ENCODE measurements around the gene SFXN3. TPM values are rescaled to one million over a fixed set of nuclear protein-coding genes. Genes with fewer than 3 reads are reported as not detected.

SFXN3 gene
- total RNA-seq, 1 experiment from 2014 or later: 8.5 TPM

GRCh38 chr10:101047961-101048892, 17.2 kb downstream of the SFXN3 start:
- H3K9me3 ChIP-seq (ENCODE audit: low read length): no peaks in the 10 kb centered on the region
- peaks cover 20% of the 10 kb centered on the region for H3K4me1 ChIP-seq (ENCODE audit: low read length)
- H3K79me2 ChIP-seq (ENCODE audit: low read length): no peaks in the 10 kb centered on the region
- no peaks in the 10 kb centered on the region for H3K36me3 ChIP-seq (ENCODE audit: insufficient read depth, low read length)
- DNase-seq: no peak
- H4K20me1 ChIP-seq (ENCODE audit: insufficient read depth, low read depth, low read length): no peaks in the 10 kb centered on the region
- H3K9me2 ChIP-seq (replicated peaks; ENCODE audit: insufficient read depth, low read length): no peaks in the 10 kb centered on the region
- no peak overlapping the region for H3K4me3 ChIP-seq (ENCODE audit: low read length)
- H3K27me3 ChIP-seq (ENCODE audit: low read length): no peaks in the 10 kb centered on the region
- no peak overlapping the region for H3K9ac ChIP-seq (ENCODE audit: low read length)
- no peak overlapping the region for H3K4me2 ChIP-seq (ENCODE audit: low read depth, low read length, poor library complexity, severe bottlenecking)
- no peak overlapping the region for H3K27ac ChIP-seq (ENCODE audit: low read length)
- H2AFZ ChIP-seq (ENCODE audit: low read length): no peak overlapping the region

GRCh38 chr10:101050208-101051069, 19.4 kb downstream of the SFXN3 start:
- Histone ChIP-seq H3K4me2 (ENCODE audit: low read depth, low read length, poor library complexity, severe bottlenecking) (peak overlapping the region; percentile 78), H3K79me2 (ENCODE audit: low read length) (no peaks in the 10 kb centered on the region), H3K27me3 (ENCODE audit: low read length) (no peaks in the 10 kb centered on the region), H3K27ac (ENCODE audit: low read length) (no peak overlapping the region), H3K9ac (ENCODE audit: low read length) (peak overlapping the region; percentile 68), H2AFZ (ENCODE audit: low read length) (peak overlapping the region; percentile 96), H4K20me1 (ENCODE audit: insufficient read depth, low read depth, low read length) (no peaks in the 10 kb centered on the region), H3K36me3 (ENCODE audit: insufficient read depth, low read length) (no peaks in the 10 kb centered on the region), H3K9me2 (replicated peaks; ENCODE audit: insufficient read depth, low read length) (no peaks in the 10 kb centered on the region), H3K9me3 (ENCODE audit: low read length) (no peaks in the 10 kb centered on the region), H3K4me3 (ENCODE audit: low read length) (peak overlapping the region; percentile 69), H3K4me1 (ENCODE audit: low read length) (peaks cover 14% of the 10 kb centered on the region)
- DNase-seq: peak; percentile 93

- Histone ChIP-seq H4K20me1 (ENCODE audit: insufficient read depth, low read depth, low read length) (no peaks in the 10 kb centered on the region), H2AFZ (ENCODE audit: low read length) (no peak overlapping the region)
Observed at GRCh38 chr10:101052285-101052684, 21.3 kb downstream of the SFXN3 start.

GRCh38 chr10:101053516-101053915, 22.5 kb downstream of the SFXN3 start:
- H3K27ac ChIP-seq (ENCODE audit: low read length): no peak overlapping the region
- no peak overlapping the region for H3K4me3 ChIP-seq (ENCODE audit: low read length)
- H4K20me1 ChIP-seq (ENCODE audit: insufficient read depth, low read depth, low read length): no peaks in the 10 kb centered on the region
- no peaks in the 10 kb centered on the region for H3K9me2 ChIP-seq (replicated peaks; ENCODE audit: insufficient read depth, low read length)
- H3K9ac ChIP-seq (ENCODE audit: low read length): no peak overlapping the region
- peaks cover 16% of the 10 kb centered on the region for H3K79me2 ChIP-seq (ENCODE audit: low read length)
- H3K36me3 ChIP-seq (ENCODE audit: insufficient read depth, low read length): no peaks in the 10 kb centered on the region
- no peaks in the 10 kb centered on the region for H3K27me3 ChIP-seq (ENCODE audit: low read length)
- no peak overlapping the region for H3K4me2 ChIP-seq (ENCODE audit: low read depth, low read length, poor library complexity, severe bottlenecking)
- no peak overlapping the region for H2AFZ ChIP-seq (ENCODE audit: low read length)
- DNase-seq: no peak
- peaks cover 22% of the 10 kb centered on the region for H3K4me1 ChIP-seq (ENCODE audit: low read length)
- no peaks in the 10 kb centered on the region for H3K9me3 ChIP-seq (ENCODE audit: low read length)

More at GRCh38 chr10:101052285-101052684, 21.3 kb downstream of the SFXN3 start:
- DNase-seq: no peak
- Histone ChIP-seq H3K79me2 (ENCODE audit: low read length) (peaks cover 6% of the 10 kb centered on the region), H3K4me3 (ENCODE audit: low read length) (no peak overlapping the region), H3K27ac (ENCODE audit: low read length) (no peak overlapping the region), H3K9me3 (ENCODE audit: low read length) (no peaks in the 10 kb centered on the region), H3K27me3 (ENCODE audit: low read length) (no peaks in the 10 kb centered on the region), H3K9me2 (replicated peaks; ENCODE audit: insufficient read depth, low read length) (no peaks in the 10 kb centered on the region), H3K36me3 (ENCODE audit: insufficient read depth, low read length) (no peaks in the 10 kb centered on the region), H3K4me1 (ENCODE audit: low read length) (peaks cover 17% of the 10 kb centered on the region), H3K4me2 (ENCODE audit: low read depth, low read length, poor library complexity, severe bottlenecking) (no peak overlapping the region), H3K9ac (ENCODE audit: low read length) (no peak overlapping the region)

- Histone ChIP-seq H2AFZ (ENCODE audit: low read length) (no peak overlapping the region), H3K27me3 (ENCODE audit: low read length) (no peaks in the 10 kb centered on the region), H3K4me1 (ENCODE audit: low read length) (peaks cover 29% of the 10 kb centered on the region), H3K9me2 (replicated peaks; ENCODE audit: insufficient read depth, low read length) (no peaks in the 10 kb centered on the region), H3K4me3 (ENCODE audit: low read length) (no peak overlapping the region), H3K36me3 (ENCODE audit: insufficient read depth, low read length) (no peaks in the 10 kb centered on the region), H3K9ac (ENCODE audit: low read length) (no peak overlapping the region), H3K4me2 (ENCODE audit: low read depth, low read length, poor library complexity, severe bottlenecking) (no peak overlapping the region), H3K79me2 (ENCODE audit: low read length) (peaks cover 22% of the 10 kb centered on the region), H3K27ac (ENCODE audit: low read length) (no peak overlapping the region), H3K9me3 (ENCODE audit: low read length) (no peaks in the 10 kb centered on the region), H4K20me1 (ENCODE audit: insufficient read depth, low read depth, low read length) (no peaks in the 10 kb centered on the region)
- no peak for DNase-seq
Observed at GRCh38 chr10:101054351-101054750, 23.3 kb downstream of the SFXN3 start.

GRCh38 chr10:101054876-101055275, 23.8 kb downstream of the SFXN3 start:
- Histone ChIP-seq H3K4me1 (ENCODE audit: low read length) (peaks cover 33% of the 10 kb centered on the region), H3K27ac (ENCODE audit: low read length) (no peak overlapping the region), H4K20me1 (ENCODE audit: insufficient read depth, low read depth, low read length) (no peaks in the 10 kb centered on the region), H3K36me3 (ENCODE audit: insufficient read depth, low read length) (no peaks in the 10 kb centered on the region), H2AFZ (ENCODE audit: low read length) (no peak overlapping the region), H3K79me2 (ENCODE audit: low read length) (peaks cover 28% of the 10 kb centered on the region), H3K9ac (ENCODE audit: low read length) (no peak overlapping the region), H3K27me3 (ENCODE audit: low read length) (no peaks in the 10 kb centered on the region), H3K4me2 (ENCODE audit: low read depth, low read length, poor library complexity, severe bottlenecking) (no peak overlapping the region), H3K9me2 (replicated peaks; ENCODE audit: insufficient read depth, low read length) (no peaks in the 10 kb centered on the region), H3K4me3 (ENCODE audit: low read length) (no peak overlapping the region), H3K9me3 (ENCODE audit: low read length) (no peaks in the 10 kb centered on the region)
- DNase-seq: no peak

- Histone ChIP-seq H3K27me3 (ENCODE audit: low read length) (no peaks in the 10 kb centered on the region), H3K4me1 (ENCODE audit: low read length) (peaks cover 28% of the 10 kb centered on the region), H3K36me3 (ENCODE audit: insufficient read depth, low read length) (no peaks in the 10 kb centered on the region), H2AFZ (ENCODE audit: low read length) (no peak overlapping the region), H3K79me2 (ENCODE audit: low read length) (peaks cover 33% of the 10 kb centered on the region), H3K4me2 (ENCODE audit: low read depth, low read length, poor library complexity, severe bottlenecking) (no peak overlapping the region), H3K4me3 (ENCODE audit: low read length) (no peak overlapping the region), H4K20me1 (ENCODE audit: insufficient read depth, low read depth, low read length) (no peaks in the 10 kb centered on the region), H3K9ac (ENCODE audit: low read length) (no peak overlapping the region), H3K9me3 (ENCODE audit: low read length) (no peaks in the 10 kb centered on the region), H3K27ac (ENCODE audit: low read length) (no peak overlapping the region), H3K9me2 (replicated peaks; ENCODE audit: insufficient read depth, low read length) (no peaks in the 10 kb centered on the region)
- peak; percentile 61 for DNase-seq
Observed at GRCh38 chr10:101055411-101055810, 24.4 kb downstream of the SFXN3 start.

Data from Karpas-422 (cell line).